CD4-positive, alpha-beta T cell (primary cell): Measurements from ENCODE around the gene WDR73. TPM values are rescaled to one million over a fixed set of nuclear protein-coding genes. Genes with fewer than 3 reads are reported as not detected.

Experiments
- ATAC-seq: fragments of 200-7000 bp; cut with Tn5 transposase; one replicate; pipeline ENCODE4 v1.10.0; 2022; ENCODE audit warnings: mild to moderate bottlenecking; ENCODE audit not compliant: poor library complexity
- CTCF ChIA-PET: fragments of 350-600 bp; sonication (Branson Sonifier 250); formaldehyde crosslinking; loops from one replicate; lab custom pipeline; 2021; ENCODE audit warnings: antibody characterized with exemption, inconsistent platforms; lab: Charles Lee
- POLR2A ChIA-PET: fragments of 350-600 bp; sonication (Branson Sonifier 250); formaldehyde crosslinking; loops from one replicate; lab custom pipeline; 2021; ENCODE audit warnings: antibody characterized with exemption, inconsistent platforms; lab: Charles Lee
- DNase-seq, 14 experiments: peaks; one replicate each; pipeline ENCODE4 v3.0.0-alpha.2; 2013 to 2020; ENCODE audit warnings: mixed read lengths in 2 of 14
- H3K27ac ChIP-seq, 2 donors: one replicate each; pipeline versions ENCODE4 v1.5.1 to v1.7.0; 2013; ENCODE audit warnings: low read length in 2 of 2, low read depth in 1 of 2, mild to moderate bottlenecking in 1 of 2
- H3K27me3 ChIP-seq, 2 experiments: 1 replicate in 1 of 2; 2 replicates in 1 of 2; pipeline versions ENCODE4 v1.6.1 to v1.7.0; 2013; ENCODE audit warnings: low read length in 2 of 2, control low read depth in 1 of 2, mild to moderate bottlenecking in 1 of 2, moderate library complexity in 1 of 2; ENCODE audit not compliant: insufficient read depth in 2 of 2, control insufficient read depth in 1 of 2
- H3K36me3 ChIP-seq: one replicate; pipeline ENCODE4 v1.6.1; 2013; ENCODE audit warnings: low read length, control low read depth; ENCODE audit not compliant: insufficient read depth
- H3K4me1 ChIP-seq: one replicate; pipeline ENCODE4 v1.6.1; 2013; ENCODE audit warnings: low read length, control low read depth; ENCODE audit not compliant: insufficient read depth
- H3K4me3 ChIP-seq: one replicate; pipeline ENCODE4 v1.5.1; 2013; ENCODE audit warnings: mild to moderate bottlenecking, low read length, moderate library complexity
- H3K9me3 ChIP-seq, 2 experiments: 1 replicate in 1 of 2; 2 replicates in 1 of 2; pipeline versions ENCODE4 v1.6.1 to v1.7.0; 2013; ENCODE audit warnings: low read length in 2 of 2, mild to moderate bottlenecking in 2 of 2, control low read depth in 1 of 2, moderate library complexity in 1 of 2; ENCODE audit not compliant: control insufficient read depth in 1 of 2, insufficient read depth in 1 of 2
- H3K27ac Mint-ChIP-seq: one replicate; pipeline ENCODE4 v1.8.0; 2020; ENCODE audit warnings: mixed read lengths
- H3K27me3 Mint-ChIP-seq: one replicate; pipeline ENCODE4 v1.8.0; 2021; ENCODE audit warnings: mixed read lengths
- H3K36me3 Mint-ChIP-seq: one replicate; pipeline ENCODE4 v1.8.0; 2021; ENCODE audit warnings: low read depth, mixed read lengths
- H3K4me1 Mint-ChIP-seq: one replicate; pipeline ENCODE4 v1.8.0; 2021; ENCODE audit warnings: low read depth, mixed read lengths
- H3K4me3 Mint-ChIP-seq: one replicate; pipeline ENCODE4 v1.8.0; 2020; ENCODE audit warnings: mild to moderate bottlenecking, mixed read lengths
- H3K9me3 Mint-ChIP-seq: one replicate; pipeline ENCODE4 v1.8.0; 2020; ENCODE audit warnings: mixed read lengths
- intact Hi-C, 2 experiments: fragments of 100-400 bp; cut with DNase I in 1 of 2; cut with micrococcal nuclease in 1 of 2; formaldehyde crosslinking; loops; one replicate each; pipeline versions ENCODE4 v1.15.1 to v1.9.0; 2023 to 2025; cut with DNase I, micrococcal nuclease
- total RNA-seq, 174 experiments: library from RNA in 2 of 174; stranded (reverse) in 2 of 174; gene quantifications; one replicate each; pipeline ENCODE4 v1.2.3 and lab custom pipeline; 2021 to 2026
- TF ChIP-seq, protein P1 (sequence below): fragments of 200-600 bp; IDR thresholded peaks from one replicate; pipeline ENCODE4 v1.8.0; 2022; ENCODE audit warnings: antibody characterized with exemption, mild to moderate bottlenecking

WDR73 gene
- total RNA-seq, 2 experiments from 2014 or later = 17.8 to 23.7 TPM

DNA sequence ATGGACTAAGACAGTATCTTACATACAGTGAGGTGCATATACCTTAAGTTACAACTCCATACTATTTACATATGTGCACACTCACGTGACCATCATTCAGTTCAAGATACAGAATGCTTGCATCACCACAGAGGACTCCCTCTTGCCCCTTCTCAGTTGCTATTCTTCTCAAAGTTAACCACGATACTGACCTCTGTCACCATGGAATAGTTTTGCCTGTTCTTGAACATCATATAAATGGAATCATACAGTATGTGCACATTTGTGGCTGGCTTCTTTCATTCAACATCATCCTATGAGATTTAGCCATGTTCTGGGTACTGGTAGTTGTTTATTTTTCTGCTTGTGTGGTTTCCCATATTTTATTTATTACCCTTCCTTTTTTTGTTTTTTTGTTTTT, 63.7 kb downstream of the WDR73 start:
- POLR2A ChIA-PET = interaction anchor here (1.3 kb wide), 1 partner anchor 337 kb away, joined by 3 read pairs; no protein-coding TSS in a partner anchor
- TF ChIP-seq, protein P1, sequence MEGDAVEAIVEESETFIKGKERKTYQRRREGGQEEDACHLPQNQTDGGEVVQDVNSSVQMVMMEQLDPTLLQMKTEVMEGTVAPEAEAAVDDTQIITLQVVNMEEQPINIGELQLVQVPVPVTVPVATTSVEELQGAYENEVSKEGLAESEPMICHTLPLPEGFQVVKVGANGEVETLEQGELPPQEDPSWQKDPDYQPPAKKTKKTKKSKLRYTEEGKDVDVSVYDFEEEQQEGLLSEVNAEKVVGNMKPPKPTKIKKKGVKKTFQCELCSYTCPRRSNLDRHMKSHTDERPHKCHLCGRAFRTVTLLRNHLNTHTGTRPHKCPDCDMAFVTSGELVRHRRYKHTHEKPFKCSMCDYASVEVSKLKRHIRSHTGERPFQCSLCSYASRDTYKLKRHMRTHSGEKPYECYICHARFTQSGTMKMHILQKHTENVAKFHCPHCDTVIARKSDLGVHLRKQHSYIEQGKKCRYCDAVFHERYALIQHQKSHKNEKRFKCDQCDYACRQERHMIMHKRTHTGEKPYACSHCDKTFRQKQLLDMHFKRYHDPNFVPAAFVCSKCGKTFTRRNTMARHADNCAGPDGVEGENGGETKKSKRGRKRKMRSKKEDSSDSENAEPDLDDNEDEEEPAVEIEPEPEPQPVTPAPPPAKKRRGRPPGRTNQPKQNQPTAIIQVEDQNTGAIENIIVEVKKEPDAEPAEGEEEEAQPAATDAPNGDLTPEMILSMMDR = no peak
- Histone ChIP-seq H3K4me1 (peaks cover 8% of the 10 kb centered on the region), H3K27ac (no peak overlapping the region), H3K9me3 (no peaks in the 10 kb centered on the region), H3K27me3 (peaks cover 0 to 3% of the 10 kb centered on the region in 2 experiments), H3K4me3 (no peak overlapping the region), H3K36me3 (no peaks in the 10 kb centered on the region)
- Mint-ChIP-seq H3K27ac (no peak overlapping the region), H3K27me3 (no peaks in the 10 kb centered on the region), H3K36me3 (no peaks in the 10 kb centered on the region), H3K9me3 (no peaks in the 10 kb centered on the region), H3K4me1 (peaks cover 14% of the 10 kb centered on the region), H3K4me3 (no peak overlapping the region)
- ATAC-seq (no peak), DNase-seq (no peak)
- intact Hi-C loops = no loop called here
- CTCF ChIA-PET = no interaction called here

Other genes starting within 250 kb of the WDR73 start
- 1 to 10 TPM; 3.8 to 5.0 TPM for gene ZSCAN2, start 53.3 kb downstream of the WDR73 start, total RNA-seq
- 1 to 10 TPM; 2.2 to 3.7 TPM for gene NMB, start 3.9 kb upstream of the WDR73 start, total RNA-seq
- 10 to 100 TPM; 44.1 to 47.0 TPM for gene SEC11A, start 61.9 kb upstream of the WDR73 start, total RNA-seq
- 10 to 100 TPM; 37.5 to 38.2 TPM for gene ZNF592, start 94.3 kb upstream of the WDR73 start, total RNA-seq
- gene ALPK3, start 163.1 kb upstream of the WDR73 start, total RNA-seq = under 1 TPM; 0.14 TPM
- not detected for gene SLC28A1, start 230.4 kb upstream of the WDR73 start, total RNA-seq